Measurements from ENCODE around the gene HOXA9. TPM values are rescaled to one million over a fixed set of nuclear protein-coding genes. Genes with fewer than 3 reads are reported as not detected.

The HOXA9 gene
- total and polyA plus RNA-seq, 10 donors = 0.46 to 3.0 (median 0.98) TPM

DNA sequence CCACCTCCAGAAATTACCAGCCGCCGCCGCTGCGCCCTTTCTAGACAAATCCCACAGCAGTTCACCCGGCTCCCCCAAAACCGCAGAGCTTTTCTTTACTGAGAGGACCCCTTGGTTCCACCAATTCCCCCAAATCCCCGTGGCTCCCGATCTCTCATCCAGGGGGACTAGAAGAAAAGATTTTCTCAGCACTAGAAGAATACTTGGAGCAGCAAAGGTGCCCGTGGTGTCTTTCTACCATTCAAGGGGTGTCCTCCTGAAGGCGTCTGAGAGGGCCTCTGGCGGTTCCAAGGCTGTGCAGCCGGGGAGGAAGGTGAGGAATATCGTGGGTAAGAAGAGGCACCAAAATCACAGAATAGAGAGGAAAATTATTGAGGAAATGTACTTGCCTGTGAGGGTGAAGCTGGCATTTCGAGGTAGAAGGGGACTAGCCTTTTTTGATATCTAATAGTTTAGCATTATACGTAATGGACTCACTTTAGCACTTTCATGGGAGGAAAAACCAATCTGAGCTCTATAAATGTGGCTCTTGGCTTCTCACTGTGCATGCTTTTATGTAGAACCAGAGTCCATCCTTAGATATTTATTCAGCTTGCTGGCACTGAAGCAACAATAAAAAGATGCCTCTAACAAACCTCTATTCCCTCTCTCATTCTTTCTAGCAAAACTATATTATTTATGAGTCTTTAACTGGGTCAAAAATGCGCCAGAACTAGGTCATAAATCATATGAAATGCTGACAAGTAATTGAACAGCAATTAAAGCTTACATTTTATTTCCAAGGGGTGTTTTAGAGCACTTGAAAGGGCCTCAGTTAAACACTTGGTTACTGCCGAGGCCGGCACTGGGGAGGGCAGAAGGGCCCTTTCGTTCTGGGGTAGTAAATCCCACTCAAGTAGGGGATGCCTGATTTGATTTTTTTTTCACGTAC, 49.0 kb downstream of the HOXA9 start:
- H3K9me3 ChIP-seq = no peaks in the 10 kb centered on the region
- no peaks in the 10 kb centered on the region for H3K36me3 ChIP-seq
- no peaks in the 10 kb centered on the region for H3K27me3 ChIP-seq (replicated peaks in 1 of 7)
- peaks cover 0 to 55% (median 24%) of the 10 kb centered on the region in 6 donors for H3K4me1 ChIP-seq
- H3K4me3 ChIP-seq = peak overlapping the region in 5 of 8 donors; percentile 23 to 59 (median 27)
- intact Hi-C loops (cut with DNase I; ENCODE audit: low total_unique reads) = loop anchor here (10.0 kb wide), 1 partner anchor 361 kb away; no protein-coding TSS in a partner anchor
- 63 to 85% (median 72%) methylated on average over 20 of the region's 20 CpGs for WGBS, 5 donors
- TF ChIP-seq POLR2A (IDR thresholded peaks at IDR 0.05) (no peak), POLR2AphosphoS5 (IDR thresholded peaks at IDR 0.05) (no peak)
- peak overlapping the region in 7 of 8 donors; percentile 63 to 89 (median 71) for H3K27ac ChIP-seq
- DNase-seq = no peak

DNA sequence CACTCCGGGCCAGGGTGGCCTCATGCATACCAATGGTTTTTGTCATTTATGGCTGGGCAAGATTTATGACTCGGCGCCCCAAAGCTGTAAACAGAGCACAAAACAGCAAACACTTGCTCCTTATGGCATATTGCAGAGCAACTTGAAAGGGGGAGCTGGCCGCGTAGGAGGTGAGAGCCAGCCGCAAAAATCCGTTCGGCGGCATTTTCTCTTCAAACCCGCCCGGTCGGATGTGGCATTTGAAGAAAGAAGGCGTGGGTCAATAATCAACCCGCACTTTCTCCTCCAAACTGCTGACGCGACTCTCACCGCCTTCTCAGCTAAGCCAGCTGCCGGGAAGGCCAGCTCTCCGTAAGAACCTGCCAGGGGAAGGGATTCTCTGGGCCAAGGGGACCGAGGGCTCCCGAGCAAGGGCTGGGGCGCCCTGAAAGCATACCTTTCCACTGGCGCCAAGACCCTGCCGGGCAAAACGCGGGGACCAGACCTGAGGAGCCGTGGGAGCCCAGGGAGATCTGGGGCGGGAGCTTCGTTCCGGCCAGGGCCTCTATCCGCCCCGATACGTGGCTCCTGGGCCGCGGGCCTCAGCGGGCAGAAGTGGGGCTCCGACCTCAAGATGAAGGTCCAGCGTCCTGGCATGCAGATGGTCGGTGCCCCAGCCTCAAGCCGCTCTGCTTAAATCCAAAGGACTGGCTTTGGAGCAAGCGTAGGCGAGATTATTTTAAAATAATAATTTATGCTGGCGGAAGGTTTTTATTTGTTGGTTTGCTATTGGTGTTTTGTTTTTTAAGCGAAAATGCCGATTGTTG, 49.9 kb downstream of the HOXA9 start:
- no peaks in the 10 kb centered on the region for H3K27me3 ChIP-seq (replicated peaks in 1 of 7)
- peaks cover 0 to 62% (median 27%) of the 10 kb centered on the region in 6 donors for H3K4me1 ChIP-seq
- intact Hi-C loops (cut with DNase I; ENCODE audit: low total_unique reads) = loop anchor here (10.0 kb wide), 1 partner anchor 361 kb away; no protein-coding TSS in a partner anchor
- H3K4me3 ChIP-seq = peak overlapping the region in 6 of 8 donors; percentile 2 to 59 (median 25)
- WGBS, 5 donors = 59 to 88% (median 75%) methylated on average over 42 to 45 of the region's 45 CpGs
- no peak for DNase-seq
- TF ChIP-seq POLR2AphosphoS5 (IDR thresholded peaks at IDR 0.05) (peak in 1 of 3 donors; percentile 37), POLR2A (IDR thresholded peaks at IDR 0.05) (no peak)
- TF ChIP-seq, protein P1, sequence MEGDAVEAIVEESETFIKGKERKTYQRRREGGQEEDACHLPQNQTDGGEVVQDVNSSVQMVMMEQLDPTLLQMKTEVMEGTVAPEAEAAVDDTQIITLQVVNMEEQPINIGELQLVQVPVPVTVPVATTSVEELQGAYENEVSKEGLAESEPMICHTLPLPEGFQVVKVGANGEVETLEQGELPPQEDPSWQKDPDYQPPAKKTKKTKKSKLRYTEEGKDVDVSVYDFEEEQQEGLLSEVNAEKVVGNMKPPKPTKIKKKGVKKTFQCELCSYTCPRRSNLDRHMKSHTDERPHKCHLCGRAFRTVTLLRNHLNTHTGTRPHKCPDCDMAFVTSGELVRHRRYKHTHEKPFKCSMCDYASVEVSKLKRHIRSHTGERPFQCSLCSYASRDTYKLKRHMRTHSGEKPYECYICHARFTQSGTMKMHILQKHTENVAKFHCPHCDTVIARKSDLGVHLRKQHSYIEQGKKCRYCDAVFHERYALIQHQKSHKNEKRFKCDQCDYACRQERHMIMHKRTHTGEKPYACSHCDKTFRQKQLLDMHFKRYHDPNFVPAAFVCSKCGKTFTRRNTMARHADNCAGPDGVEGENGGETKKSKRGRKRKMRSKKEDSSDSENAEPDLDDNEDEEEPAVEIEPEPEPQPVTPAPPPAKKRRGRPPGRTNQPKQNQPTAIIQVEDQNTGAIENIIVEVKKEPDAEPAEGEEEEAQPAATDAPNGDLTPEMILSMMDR (IDR thresholded peaks at IDR 0.05 in 8 of 11, conservative IDR thresholded peaks at IDR 0.05 in 3 of 11) = no peak
- H3K27ac ChIP-seq = peak overlapping the region; percentile 27 to 89 (median 71)
- H3K36me3 ChIP-seq = no peaks in the 10 kb centered on the region
- H3K9me3 ChIP-seq = no peaks in the 10 kb centered on the region

- WGBS, 5 donors = 66 to 80% (median 78%) methylated on average over 6 of the region's 6 CpGs
- no peaks in the 10 kb centered on the region for H3K36me3 ChIP-seq
- intact Hi-C loops (cut with DNase I; ENCODE audit: low total_unique reads) = loop anchor here (10.0 kb wide), 1 partner anchor 360 kb away; no protein-coding TSS in a partner anchor
- peak overlapping the region in 7 of 8 donors; percentile 13 to 89 (median 71) for H3K27ac ChIP-seq
- H3K4me1 ChIP-seq = peaks cover 0 to 68% (median 27%) of the 10 kb centered on the region in 6 donors
- no peaks in the 10 kb centered on the region for H3K27me3 ChIP-seq (replicated peaks in 1 of 7)
- TF ChIP-seq, protein P1 (IDR thresholded peaks at IDR 0.05 in 8 of 11, conservative IDR thresholded peaks at IDR 0.05 in 3 of 11) = no peak
- TF ChIP-seq POLR2AphosphoS5 (IDR thresholded peaks at IDR 0.05) (no peak), POLR2A (IDR thresholded peaks at IDR 0.05) (no peak)
- no peak for DNase-seq
- peak overlapping the region in 5 of 8 donors; percentile 23 to 59 (median 26) for H3K4me3 ChIP-seq
- no peaks in the 10 kb centered on the region for H3K9me3 ChIP-seq
These were observed 50.5 kb downstream of the HOXA9 start for GRCh38 chr7:27114881-27115220.

GRCh38 chr7:27113991-27114769, 51.2 kb downstream of the HOXA9 start:
- peak overlapping the region; percentile 42 to 90 (median 86) for H3K27ac ChIP-seq
- H3K4me3 ChIP-seq = peak overlapping the region; percentile 12 to 71 (median 42)
- no peaks in the 10 kb centered on the region for H3K36me3 ChIP-seq
- TF ChIP-seq POLR2AphosphoS5 (IDR thresholded peaks at IDR 0.05) (no peak), POLR2A (IDR thresholded peaks at IDR 0.05) (no peak)
- TF ChIP-seq, protein P1 (IDR thresholded peaks at IDR 0.05 in 8 of 11, conservative IDR thresholded peaks at IDR 0.05 in 3 of 11) = no peak
- intact Hi-C loops (cut with DNase I; ENCODE audit: low total_unique reads) = loop anchor here (10.0 kb wide), 1 partner anchor 359 kb away; no protein-coding TSS in a partner anchor
- H3K27me3 ChIP-seq (replicated peaks in 1 of 7) = no peaks in the 10 kb centered on the region
- 46 to 76% (median 64%) methylated on average over 23 to 26 of the region's 26 CpGs for WGBS, 5 donors
- peaks cover 0 to 63% (median 25%) of the 10 kb centered on the region in 6 donors for H3K4me1 ChIP-seq
- H3K9me3 ChIP-seq = no peaks in the 10 kb centered on the region
- no peak for DNase-seq
